ENCODE results near the gene TAPBPL.
"Not testable (repeated sequence)": the region's sequence is repeated elsewhere in the genome, so short reads cannot be mapped to it uniquely, and the experiment has no call there.

Gene TAPBPL

GRCh38 chr12:6497291-6497690 is 45.4 kb downstream of the TAPBPL start:
- H3K36me3 ChIP-seq (ENCODE audit: control insufficient read depth, insufficient read depth, low read length), result peaks cover 68% of the 10 kb centered on the region
- not testable (repeated sequence) for H3K4me3 ChIP-seq (ENCODE audit: low read depth, low read length); H3K9ac ChIP-seq (ENCODE audit: low read depth, low read length); H3K27ac ChIP-seq (ENCODE audit: low read depth, low read length); H3K9me3 ChIP-seq (ENCODE audit: control insufficient read depth, insufficient read depth, low read length); H3K4me1 ChIP-seq (ENCODE audit: control insufficient read depth, insufficient read depth, low read length); H3K27me3 ChIP-seq (ENCODE audit: control insufficient read depth, insufficient read depth, low read length)

DNA sequence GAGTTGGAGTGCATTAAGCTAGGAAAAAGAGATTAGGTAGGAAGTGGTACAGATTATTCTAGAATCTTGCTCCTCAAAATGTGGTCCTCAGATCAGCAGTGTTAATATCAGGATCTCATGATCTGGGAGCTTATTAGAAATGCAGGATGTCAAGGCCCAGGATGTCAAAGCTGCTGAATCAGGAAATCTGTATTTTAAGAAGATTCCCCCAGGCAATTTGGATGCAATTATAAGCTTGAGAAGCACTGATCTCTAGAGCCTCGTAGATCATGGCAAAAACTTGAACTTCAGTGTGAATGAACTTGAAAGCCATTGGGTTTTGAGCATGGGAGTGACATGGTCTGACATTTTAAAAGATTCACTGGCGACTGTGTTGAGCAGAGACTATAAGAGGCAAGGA is 48.6 kb downstream of the TAPBPL start:
- H3K9ac ChIP-seq (ENCODE audit: low read depth, low read length), result no peak overlapping the region
- H3K36me3 ChIP-seq (ENCODE audit: control insufficient read depth, insufficient read depth, low read length), result peaks cover 77% of the 10 kb centered on the region
- H3K27ac ChIP-seq (ENCODE audit: low read depth, low read length), result no peak overlapping the region

DNA sequence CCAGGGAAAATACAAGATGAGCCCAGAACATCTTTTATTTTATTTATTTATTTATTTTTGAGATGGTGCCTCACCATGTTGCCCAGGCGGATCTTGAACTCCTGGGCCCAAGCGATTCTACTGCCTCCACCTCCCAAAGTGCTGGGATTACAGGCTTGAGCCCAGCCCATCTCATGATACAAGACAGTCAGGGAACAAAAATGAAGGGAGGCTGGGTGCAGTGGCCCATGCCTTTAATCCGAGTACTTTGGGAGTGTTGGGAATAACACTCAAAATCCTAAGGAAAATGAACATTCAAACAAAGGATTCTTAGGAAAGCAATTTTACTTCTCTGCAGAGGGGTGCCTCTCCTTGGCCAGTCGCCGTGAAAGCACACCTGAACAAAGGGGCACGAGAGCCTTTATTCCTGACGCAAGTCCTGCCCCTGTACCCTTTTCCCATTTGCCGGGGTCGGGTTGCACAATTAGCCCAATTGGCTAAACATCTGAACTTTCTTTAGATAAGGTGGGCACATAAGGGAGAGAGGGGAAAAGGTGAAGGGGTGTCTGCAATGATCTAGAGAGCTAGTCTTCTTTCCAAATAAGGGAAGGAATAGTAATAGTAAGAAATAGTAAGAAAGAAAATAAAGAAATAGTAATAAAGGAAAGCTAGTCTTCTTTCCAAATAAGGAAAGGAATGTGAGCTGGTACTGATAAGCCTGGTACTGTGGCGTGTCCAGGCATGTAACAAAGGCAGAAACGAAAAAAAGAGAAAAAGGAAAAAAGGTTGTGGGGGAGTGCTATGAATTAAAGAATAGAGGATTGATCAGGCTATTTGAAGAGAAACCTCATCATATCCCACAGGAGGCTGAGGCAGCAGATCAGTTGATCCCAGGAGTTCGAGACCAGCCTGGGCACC is 55.5 kb downstream of the TAPBPL start:
- Histone ChIP-seq H3K27ac (ENCODE audit: low read depth, low read length) (no peak overlapping the region), H3K9ac (ENCODE audit: low read depth, low read length) (peak overlapping the region; percentile 49), H3K36me3 (ENCODE audit: control insufficient read depth, insufficient read depth, low read length) (peaks cover 65% of the 10 kb centered on the region)

More for the DNA sequence above, 48.6 kb downstream of the TAPBPL start:
- no peaks in the 10 kb centered on the region for H3K9me3 ChIP-seq (ENCODE audit: control insufficient read depth, insufficient read depth, low read length)
- H3K4me3 ChIP-seq (ENCODE audit: low read depth, low read length), result no peak overlapping the region
- H3K4me1 ChIP-seq (ENCODE audit: control insufficient read depth, insufficient read depth, low read length), result no peaks in the 10 kb centered on the region
- no peaks in the 10 kb centered on the region for H3K27me3 ChIP-seq (ENCODE audit: control insufficient read depth, insufficient read depth, low read length)

GRCh38 chr12:6508087-6508486 is 56.2 kb downstream of the TAPBPL start:
- H3K4me3 ChIP-seq (ENCODE audit: low read depth, low read length), result no peak overlapping the region
- no peak overlapping the region for H3K9ac ChIP-seq (ENCODE audit: low read depth, low read length)
- no peaks in the 10 kb centered on the region for H3K27me3 ChIP-seq (ENCODE audit: control insufficient read depth, insufficient read depth, low read length)
- no peaks in the 10 kb centered on the region for H3K9me3 ChIP-seq (ENCODE audit: control insufficient read depth, insufficient read depth, low read length)
- H3K36me3 ChIP-seq (ENCODE audit: control insufficient read depth, insufficient read depth, low read length), result peaks cover 69% of the 10 kb centered on the region
- H3K4me1 ChIP-seq (ENCODE audit: control insufficient read depth, insufficient read depth, low read length), result peaks cover 8% of the 10 kb centered on the region; the same call in 1 of the 2 replicates
- H3K27ac ChIP-seq (ENCODE audit: low read depth, low read length), result no peak overlapping the region

More for the DNA sequence above, 55.5 kb downstream of the TAPBPL start:
- no peak overlapping the region for H3K4me3 ChIP-seq (ENCODE audit: low read depth, low read length)
- H3K27me3 ChIP-seq (ENCODE audit: control insufficient read depth, insufficient read depth, low read length), result no peaks in the 10 kb centered on the region
- H3K9me3 ChIP-seq (ENCODE audit: control insufficient read depth, insufficient read depth, low read length), result no peaks in the 10 kb centered on the region
- peaks cover 8% of the 10 kb centered on the region; the same call in 1 of the 2 replicates for H3K4me1 ChIP-seq (ENCODE audit: control insufficient read depth, insufficient read depth, low read length)
